Measurements from ENCODE around the gene PGAP6.
A peak's percentile ranks its signal among the peaks of the same experiment; 100 is the strongest.

The PGAP6 gene

DNA sequence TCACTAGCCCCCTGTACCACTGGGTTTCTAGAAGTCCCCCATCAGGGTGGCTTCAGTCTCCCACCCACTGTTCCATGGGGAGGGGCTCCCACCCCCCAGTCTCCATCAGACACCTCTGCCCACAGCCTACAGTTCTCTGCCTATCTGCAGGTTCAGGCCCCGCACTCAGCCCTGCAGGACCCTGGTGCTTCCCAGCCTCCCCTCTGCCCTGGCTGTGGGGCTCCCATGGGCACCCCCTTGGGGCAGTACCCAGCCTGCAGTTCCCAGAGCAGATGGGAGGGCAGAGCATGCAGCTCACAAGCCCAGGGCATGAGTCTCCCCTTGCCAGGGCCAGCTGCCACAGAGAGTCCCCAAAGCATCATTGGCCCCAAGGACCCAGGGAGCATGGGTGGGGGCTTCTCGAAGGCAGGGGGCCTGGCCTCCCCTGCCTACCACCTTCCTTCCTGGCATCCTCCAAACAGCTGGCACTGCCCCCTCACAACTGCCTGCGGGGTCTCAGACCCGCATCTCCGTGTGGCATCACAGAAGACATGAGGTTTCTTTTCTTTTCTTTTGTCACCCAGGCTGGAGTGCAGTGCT is 8.7 kb downstream of the PGAP6 start:
- no peak overlapping the region for H3K4me3 ChIP-seq (ENCODE audit: control insufficient read depth, low read depth, low read length)
- TF ChIP-seq, protein P1, sequence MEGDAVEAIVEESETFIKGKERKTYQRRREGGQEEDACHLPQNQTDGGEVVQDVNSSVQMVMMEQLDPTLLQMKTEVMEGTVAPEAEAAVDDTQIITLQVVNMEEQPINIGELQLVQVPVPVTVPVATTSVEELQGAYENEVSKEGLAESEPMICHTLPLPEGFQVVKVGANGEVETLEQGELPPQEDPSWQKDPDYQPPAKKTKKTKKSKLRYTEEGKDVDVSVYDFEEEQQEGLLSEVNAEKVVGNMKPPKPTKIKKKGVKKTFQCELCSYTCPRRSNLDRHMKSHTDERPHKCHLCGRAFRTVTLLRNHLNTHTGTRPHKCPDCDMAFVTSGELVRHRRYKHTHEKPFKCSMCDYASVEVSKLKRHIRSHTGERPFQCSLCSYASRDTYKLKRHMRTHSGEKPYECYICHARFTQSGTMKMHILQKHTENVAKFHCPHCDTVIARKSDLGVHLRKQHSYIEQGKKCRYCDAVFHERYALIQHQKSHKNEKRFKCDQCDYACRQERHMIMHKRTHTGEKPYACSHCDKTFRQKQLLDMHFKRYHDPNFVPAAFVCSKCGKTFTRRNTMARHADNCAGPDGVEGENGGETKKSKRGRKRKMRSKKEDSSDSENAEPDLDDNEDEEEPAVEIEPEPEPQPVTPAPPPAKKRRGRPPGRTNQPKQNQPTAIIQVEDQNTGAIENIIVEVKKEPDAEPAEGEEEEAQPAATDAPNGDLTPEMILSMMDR (conservative IDR thresholded peaks at IDR 0.05; ENCODE audit: control insufficient read depth, insufficient read depth, low read depth, low read length) = no peak
- no peak for DNase-seq (ENCODE audit: low read depth)

DNA sequence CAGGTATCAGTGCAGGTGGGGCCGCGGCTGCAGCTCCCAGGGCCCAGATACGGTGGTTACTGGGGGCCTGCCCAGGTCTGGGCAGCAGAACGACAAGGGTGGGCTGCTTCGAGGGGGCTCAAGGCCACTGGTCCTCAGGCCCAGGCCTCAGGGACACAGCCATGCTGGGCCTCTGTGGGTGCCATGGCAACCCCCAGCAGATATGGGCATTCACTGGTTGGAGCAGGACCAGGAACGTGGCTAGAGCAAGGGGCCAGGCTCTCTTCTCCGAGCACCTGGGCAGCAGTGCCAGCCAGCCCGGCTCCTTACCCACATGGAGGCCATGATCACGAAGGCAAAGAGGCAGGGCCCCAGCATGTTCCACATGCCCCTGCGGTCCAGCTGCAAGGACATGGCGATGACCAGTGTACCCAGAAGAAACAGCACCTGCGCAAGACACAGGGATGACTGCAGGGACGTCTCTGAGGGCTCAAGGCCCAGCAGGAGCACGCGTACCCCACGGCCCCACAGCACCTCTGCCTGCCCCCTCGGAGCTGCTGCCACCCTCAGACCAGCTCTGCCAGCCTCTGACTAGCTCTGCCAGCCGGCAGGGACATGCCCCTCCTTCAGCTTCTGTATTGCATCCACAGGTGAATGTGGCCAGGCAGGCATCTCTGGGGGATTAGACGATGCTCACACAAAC is 9.3 kb downstream of the PGAP6 start:
- H3K4me3 ChIP-seq (ENCODE audit: control insufficient read depth, low read depth, low read length) = no peak overlapping the region
- DNase-seq (ENCODE audit: low read depth) = no peak
- TF ChIP-seq, protein P1 (conservative IDR thresholded peaks at IDR 0.05; ENCODE audit: control insufficient read depth, insufficient read depth, low read depth, low read length) = no peak

DNA sequence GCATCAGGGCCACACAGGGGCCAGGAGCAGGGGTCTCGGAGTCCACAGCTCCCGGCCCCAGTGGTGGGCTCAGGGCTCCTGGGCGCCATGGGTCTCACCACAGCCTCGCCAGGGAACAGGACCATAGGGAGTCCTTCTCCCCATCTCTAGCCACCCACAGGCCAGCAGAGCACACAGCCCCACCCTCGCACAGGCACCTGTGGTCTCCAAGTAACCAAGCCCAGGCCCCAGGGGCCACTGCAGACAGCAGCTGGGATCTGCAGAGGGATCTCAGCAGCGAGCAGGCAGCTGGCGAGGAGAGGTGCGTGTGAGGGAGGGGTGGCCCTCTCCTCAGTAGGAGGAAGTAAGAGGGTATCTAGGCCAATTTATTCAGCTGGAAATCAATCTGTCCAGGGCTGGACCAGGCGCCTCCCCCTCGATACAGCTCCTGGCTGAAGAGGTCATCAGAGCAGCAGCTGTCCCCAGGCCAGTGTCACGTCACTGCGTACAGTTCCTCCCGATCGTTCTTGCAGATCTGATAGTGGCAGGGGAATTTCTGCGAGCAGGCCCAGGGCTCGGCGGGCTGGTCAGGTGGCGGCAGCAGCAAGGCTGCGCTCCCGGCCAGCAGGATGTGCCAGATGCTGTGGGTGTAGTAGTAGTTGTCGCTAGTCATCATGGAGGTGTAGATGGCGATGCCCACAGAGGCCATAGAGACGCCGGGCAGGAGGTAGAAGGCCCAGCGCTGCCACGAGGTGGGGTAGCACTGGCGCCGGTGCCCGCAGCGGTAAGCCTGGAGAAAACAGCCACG is 10.1 kb downstream of the PGAP6 start:
- no peak for DNase-seq (ENCODE audit: low read depth)
- H3K4me3 ChIP-seq (ENCODE audit: control insufficient read depth, low read depth, low read length) = no peak overlapping the region
- TF ChIP-seq, protein P1 (conservative IDR thresholded peaks at IDR 0.05; ENCODE audit: control insufficient read depth, insufficient read depth, low read depth, low read length) = no peak

DNA sequence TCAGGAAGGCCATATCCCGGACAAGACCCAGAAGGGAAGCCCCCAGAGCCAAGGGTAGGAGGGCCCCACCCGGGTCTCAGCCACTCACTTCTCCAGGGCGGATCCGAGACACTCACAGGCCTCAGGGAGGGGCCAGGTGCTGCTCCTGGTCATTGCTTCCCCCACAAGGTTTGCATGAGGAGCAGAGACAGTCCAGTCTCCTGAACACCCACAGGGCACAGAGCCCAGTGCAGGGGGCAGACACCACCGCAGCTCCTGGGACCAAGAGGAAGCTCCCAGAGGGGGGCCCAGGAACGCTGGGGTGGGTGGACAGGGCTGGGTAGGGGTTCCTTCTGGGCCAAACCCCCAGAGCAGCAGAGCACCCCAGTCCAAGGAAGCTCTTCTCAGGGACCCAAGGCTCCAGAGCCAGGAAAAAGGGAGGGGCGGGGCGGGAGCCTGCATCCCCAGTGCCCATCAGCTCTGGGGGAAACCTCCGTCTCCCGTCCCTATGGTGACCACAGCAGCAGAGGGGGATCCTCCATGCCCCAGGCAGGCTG is 10.7 kb downstream of the PGAP6 start:
- DNase-seq (ENCODE audit: low read depth) = no peak
- no peak overlapping the region for H3K4me3 ChIP-seq (ENCODE audit: control insufficient read depth, low read depth, low read length)
- TF ChIP-seq, protein P1 (conservative IDR thresholded peaks at IDR 0.05; ENCODE audit: control insufficient read depth, insufficient read depth, low read depth, low read length) = no peak

DNA sequence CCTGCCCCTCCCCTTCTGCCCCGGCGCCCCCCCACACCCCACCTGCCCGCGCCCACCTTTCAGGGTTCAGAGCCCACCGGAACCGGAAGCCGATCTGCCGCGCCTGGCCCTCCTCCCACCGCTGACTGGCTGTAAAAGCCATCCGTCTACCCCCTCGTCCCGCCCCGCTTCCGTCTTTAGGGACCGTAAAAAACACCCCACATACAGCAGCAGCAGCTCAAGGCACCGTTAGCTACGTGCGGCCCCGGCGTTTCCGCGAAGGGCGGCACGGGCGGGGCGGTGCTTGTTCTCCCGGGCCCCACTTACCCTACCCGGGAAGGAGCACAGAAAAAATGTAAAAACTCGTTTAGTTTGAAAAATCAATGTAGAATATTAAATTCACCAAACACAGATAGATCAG is 11.3 kb downstream of the PGAP6 start, which contains the start of gene MRPL28:
Gene MRPL28 (minus strand): TSS at position 96 of the 400 bp plus-strand sequence. CDS start 320 bp downstream, outside the sequence.
- peak within 1 kb of the TSS; percentile 39 for H3K4me3 ChIP-seq (ENCODE audit: control insufficient read depth, low read depth, low read length)
- TF ChIP-seq, protein P1 (conservative IDR thresholded peaks at IDR 0.05; ENCODE audit: control insufficient read depth, insufficient read depth, low read depth, low read length) = no peak
- DNase-seq (ENCODE audit: low read depth) = peak; percentile 92

DNA sequence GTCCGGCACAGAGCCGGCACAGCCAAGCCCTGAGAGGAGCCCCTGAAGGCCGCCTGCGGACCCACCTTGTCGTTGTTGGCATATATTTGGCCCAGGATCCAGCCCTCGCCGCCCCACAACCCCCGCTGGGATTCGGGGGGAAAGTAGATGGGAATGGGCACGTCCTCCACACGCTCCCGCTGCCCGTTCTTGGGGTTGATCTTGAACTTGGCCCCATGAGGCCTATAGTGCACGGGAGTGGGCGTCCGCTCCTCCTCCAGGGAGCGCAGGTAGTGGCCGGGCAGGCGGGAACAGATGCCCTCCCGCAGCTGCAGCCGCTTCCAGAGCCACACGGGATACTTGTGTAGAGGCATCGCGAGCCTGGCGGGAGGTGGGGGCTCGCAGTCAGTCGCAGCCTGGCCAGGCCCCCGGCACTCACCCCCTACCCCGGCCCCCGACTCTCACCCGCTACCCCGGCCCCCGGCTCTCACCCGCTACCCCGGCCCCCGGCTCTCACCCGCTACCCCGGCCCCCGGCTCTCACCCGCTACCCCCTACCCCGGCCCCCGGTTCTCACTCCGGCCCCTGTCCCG is 11.8 kb downstream of the PGAP6 start:
- H3K4me3 ChIP-seq (ENCODE audit: control insufficient read depth, low read depth, low read length) = peak overlapping the region; percentile 39
- TF ChIP-seq, protein P1 (conservative IDR thresholded peaks at IDR 0.05; ENCODE audit: control insufficient read depth, insufficient read depth, low read depth, low read length) = no peak
- no peak for DNase-seq (ENCODE audit: low read depth)

All from fibroblast of mammary gland (primary cell).